Effector memory CD8-positive, alpha-beta T cell (primary cell): ENCODE results near the gene LRPAP1.
"Not testable (repeated sequence)": the region's sequence is repeated elsewhere in the genome, so short reads cannot be mapped to it uniquely, and the experiment has no call there.

ENCODE experiments used
- ATAC-seq: fragments of 150-1000 bp; cut with Tn5 transposase; replicated peaks from 2 replicates; pipeline ENCODE4 v1.10.0; 2021; ENCODE audit warnings: mild to moderate bottlenecking, moderate library complexity
- DNase-seq, 3 experiments: peaks; one replicate each; pipeline ENCODE4 v3.0.0; 2021
- H3K27ac Mint-ChIP-seq, 2 donors: one replicate each; pipeline ENCODE4 v1.8.0; 2022; ENCODE audit warnings: mild to moderate bottlenecking in 2 of 2, mixed read lengths in 2 of 2, moderate library complexity in 2 of 2
- H3K27me3 Mint-ChIP-seq, 2 donors: one replicate each; pipeline ENCODE4 v1.8.0; 2022; ENCODE audit warnings: mixed read lengths in 2 of 2
- H3K36me3 Mint-ChIP-seq: one replicate; pipeline ENCODE4 v1.8.0; 2022; ENCODE audit warnings: mild to moderate bottlenecking, moderate library complexity, mixed read lengths; ENCODE audit not compliant: insufficient read depth
- H3K4me1 Mint-ChIP-seq, 2 donors: one replicate each; pipeline ENCODE4 v1.8.0; 2022; ENCODE audit warnings: low read depth in 2 of 2, mixed read lengths in 2 of 2
- H3K4me3 Mint-ChIP-seq, 2 donors: one replicate each; pipeline ENCODE4 v1.8.0; 2022; ENCODE audit warnings: mild to moderate bottlenecking in 2 of 2, mixed read lengths in 2 of 2, moderate library complexity in 2 of 2
- H3K9me3 Mint-ChIP-seq, 2 donors: one replicate each; pipeline ENCODE4 v1.8.0; 2022; ENCODE audit warnings: mixed read lengths in 2 of 2
- total RNA-seq, 9 experiments: gene quantifications; one replicate each; lab custom pipeline; 2026; lab: John Stamatoyannopoulos, UW

Gene LRPAP1
- 89.4 to 132 (median 110) reads per million in 9 experiments for total RNA-seq

GRCh38 chr4:3531879-3532750, at the start of gene LRPAP1:
Gene LRPAP1 (minus strand): TSS chr4:3532422. CDS start chr4:3532412, 10 bp downstream.
- peaks cover 8 to 18% of the 10 kb centered on the region in 2 donors for H3K27me3 Mint-ChIP-seq
- ATAC-seq (peak; percentile 92), DNase-seq (peak; percentile 68 to 79 (median 75))
- peak within 1 kb of the TSS; percentile 94 to 96 for H3K27ac Mint-ChIP-seq
- peak within 1 kb of the TSS; percentile 97 to 98 for H3K4me3 Mint-ChIP-seq
- H3K9me3 Mint-ChIP-seq: no peaks in the 10 kb centered on the region
- peaks cover 43% of the 10 kb centered on the region for H3K36me3 Mint-ChIP-seq
- H3K4me1 Mint-ChIP-seq: peaks cover 32 to 38% of the 10 kb centered on the region in 2 donors

- not testable (repeated sequence) for H3K27ac Mint-ChIP-seq, H3K4me1 Mint-ChIP-seq, H3K36me3 Mint-ChIP-seq, ATAC-seq, H3K9me3 Mint-ChIP-seq, DNase-seq, H3K4me3 Mint-ChIP-seq
- peaks cover 13 to 44% of the 10 kb centered on the region in 2 donors for H3K27me3 Mint-ChIP-seq
These were observed 49.3 kb upstream of the LRPAP1 start for GRCh38 chr4:3581334-3582090.

GRCh38 chr4:3580859-3581258, 48.6 kb upstream of the LRPAP1 start:
- not testable (repeated sequence) for H3K27ac Mint-ChIP-seq, H3K36me3 Mint-ChIP-seq, DNase-seq, H3K4me3 Mint-ChIP-seq, ATAC-seq, H3K4me1 Mint-ChIP-seq, H3K9me3 Mint-ChIP-seq
- peaks cover 13 to 47% of the 10 kb centered on the region in 2 donors for H3K27me3 Mint-ChIP-seq

GRCh38 chr4:3578527-3579144, 46.4 kb upstream of the LRPAP1 start:
- not testable (repeated sequence) for H3K9me3 Mint-ChIP-seq, H3K27ac Mint-ChIP-seq, DNase-seq, H3K4me1 Mint-ChIP-seq, H3K36me3 Mint-ChIP-seq, ATAC-seq, H3K4me3 Mint-ChIP-seq
- H3K27me3 Mint-ChIP-seq: peaks cover 13 to 50% of the 10 kb centered on the region in 2 donors

GRCh38 chr4:3578052-3578451, 45.8 kb upstream of the LRPAP1 start:
- H3K27ac Mint-ChIP-seq, H3K36me3 Mint-ChIP-seq, H3K4me1 Mint-ChIP-seq, DNase-seq, H3K4me3 Mint-ChIP-seq, H3K9me3 Mint-ChIP-seq, ATAC-seq: not testable (repeated sequence)
- H3K27me3 Mint-ChIP-seq: peaks cover 13 to 50% of the 10 kb centered on the region in 2 donors

GRCh38 chr4:3577208-3577892, 45.1 kb upstream of the LRPAP1 start:
- H3K27me3 Mint-ChIP-seq: peaks cover 13 to 43% of the 10 kb centered on the region in 2 donors
- DNase-seq, H3K27ac Mint-ChIP-seq, H3K4me1 Mint-ChIP-seq, H3K36me3 Mint-ChIP-seq, H3K4me3 Mint-ChIP-seq, ATAC-seq, H3K9me3 Mint-ChIP-seq: not testable (repeated sequence)

- not testable (repeated sequence) for H3K27ac Mint-ChIP-seq, ATAC-seq, H3K36me3 Mint-ChIP-seq, DNase-seq, H3K9me3 Mint-ChIP-seq, H3K4me1 Mint-ChIP-seq, H3K4me3 Mint-ChIP-seq
- peaks cover 13 to 37% of the 10 kb centered on the region in 2 donors for H3K27me3 Mint-ChIP-seq
These were observed 44.4 kb upstream of the LRPAP1 start for GRCh38 chr4:3576533-3577207.

- ATAC-seq, H3K4me1 Mint-ChIP-seq, H3K27ac Mint-ChIP-seq, H3K9me3 Mint-ChIP-seq, DNase-seq, H3K4me3 Mint-ChIP-seq, H3K36me3 Mint-ChIP-seq: not testable (repeated sequence)
- H3K27me3 Mint-ChIP-seq: peaks cover 13 to 33% of the 10 kb centered on the region in 2 donors
These were observed 43.5 kb upstream of the LRPAP1 start for GRCh38 chr4:3575426-3576369.

- not testable (repeated sequence) for H3K27ac Mint-ChIP-seq, H3K9me3 Mint-ChIP-seq, H3K4me3 Mint-ChIP-seq, H3K36me3 Mint-ChIP-seq, H3K4me1 Mint-ChIP-seq, ATAC-seq, DNase-seq
- peaks cover 13 to 25% of the 10 kb centered on the region in 2 donors for H3K27me3 Mint-ChIP-seq
These were observed 42.6 kb upstream of the LRPAP1 start for GRCh38 chr4:3574865-3575264.

GRCh38 chr4:3574346-3574745, 42.1 kb upstream of the LRPAP1 start:
- not testable (repeated sequence) for H3K4me1 Mint-ChIP-seq, H3K4me3 Mint-ChIP-seq, H3K36me3 Mint-ChIP-seq, ATAC-seq, H3K9me3 Mint-ChIP-seq, DNase-seq, H3K27ac Mint-ChIP-seq
- H3K27me3 Mint-ChIP-seq: peaks cover 13 to 25% of the 10 kb centered on the region in 2 donors

GRCh38 chr4:3573131-3573530, 40.9 kb upstream of the LRPAP1 start:
- H3K9me3 Mint-ChIP-seq: no peaks in the 10 kb centered on the region
- ATAC-seq: no peak

GRCh38 chr4:3572363-3572762, 40.1 kb upstream of the LRPAP1 start:
- ATAC-seq (no peak), DNase-seq (no peak)
- Mint-ChIP-seq H3K27me3 (peaks cover 0 to 7% of the 10 kb centered on the region in 2 donors), H3K27ac (no peak overlapping the region), H3K36me3 (no peaks in the 10 kb centered on the region), H3K9me3 (no peaks in the 10 kb centered on the region), H3K4me3 (no peak overlapping the region), H3K4me1 (no peaks in the 10 kb centered on the region)

More at GRCh38 chr4:3573131-3573530, 40.9 kb upstream of the LRPAP1 start:
- no peak overlapping the region for H3K27ac Mint-ChIP-seq
- no peak overlapping the region for H3K4me3 Mint-ChIP-seq
- no peaks in the 10 kb centered on the region for H3K4me1 Mint-ChIP-seq
- H3K36me3 Mint-ChIP-seq: no peaks in the 10 kb centered on the region
- peaks cover 5 to 15% of the 10 kb centered on the region in 2 donors for H3K27me3 Mint-ChIP-seq
- no peak for DNase-seq
